ENCODE results near the gene GP1BB. TPM values are rescaled to one million over a fixed set of nuclear protein-coding genes. Genes with fewer than 3 reads are reported as not detected.

GP1BB gene
- polyA plus RNA-seq, 1 of the 3 experiments (the other 2 are of a cell fraction), result 1.5 TPM

- Histone ChIP-seq H3K4me2 (no peak overlapping the region), H3K4me3 (ENCODE audit: low read depth in 2 of 2, low read length in 1 of 2) (no peak overlapping the region), H3K4me1 (ENCODE audit: control insufficient read depth in 1 of 2, insufficient read depth in 2 of 2, low read depth in 1 of 2, low read length in 1 of 2) (peaks cover 0 to 13% of the 10 kb centered on the region in 2 experiments; a peak in 1 of 4 replicates), H3K36me3 (replicated peaks in 1 of 2; ENCODE audit: control insufficient read depth in 1 of 2, insufficient read depth in 2 of 2, low read length in 1 of 2) (no peaks in the 10 kb centered on the region), H3K9ac (no peak overlapping the region), H2AFZ (ENCODE audit: low read depth) (no peak overlapping the region), H4K20me1 (ENCODE audit: insufficient read depth) (no peaks in the 10 kb centered on the region), H3K79me2 (ENCODE audit: insufficient read depth) (no peaks in the 10 kb centered on the region), H3F3A (replicated peaks; ENCODE audit: insufficient read depth) (no peaks in the 10 kb centered on the region), H3K9me3 (no peaks in the 10 kb centered on the region), H3K27ac (ENCODE audit: low read depth in 2 of 2, low read length in 1 of 2) (no peak overlapping the region), H3K27me3 (ENCODE audit: insufficient read depth) (no peaks in the 10 kb centered on the region), H3K9me2 (no peaks in the 10 kb centered on the region)
- 76% methylated on average over 17 of the region's 21 CpGs for WGBS (ENCODE audit: low lambda C conversion rate)
- TF ChIP-seq NFIC (IDR thresholded peaks at IDR 0.05; ENCODE audit: borderline replicate concordance) (no peak), SMC3 (IDR thresholded peaks at IDR 0.05; ENCODE audit: low read depth, low read length) (no peak), FOXM1 (IDR thresholded peaks at IDR 0.05; ENCODE audit: low read depth) (no peak), USF1 (IDR thresholded peaks at IDR 0.05; ENCODE audit: borderline replicate concordance, low read depth) (no peak), RAD21 (IDR thresholded peaks at IDR 0.05; ENCODE audit: low read length) (no peak), SIN3A (IDR thresholded peaks at IDR 0.05; ENCODE audit: borderline replicate concordance, low read depth, low read length) (no peak), EZH2phosphoT487 (IDR thresholded peaks at IDR 0.05; ENCODE audit: borderline replicate concordance, low read depth) (no peak), CHD2 (IDR thresholded peaks at IDR 0.05; ENCODE audit: low read length, partially characterized antibody) (no peak), FOXJ3 (CRISPR knock-in tag; IDR thresholded peaks at IDR 0.05) (no peak), GATA2 (CRISPR knock-in tag; IDR thresholded peaks at IDR 0.05) (no peak)
- TF ChIP-seq, protein P1, sequence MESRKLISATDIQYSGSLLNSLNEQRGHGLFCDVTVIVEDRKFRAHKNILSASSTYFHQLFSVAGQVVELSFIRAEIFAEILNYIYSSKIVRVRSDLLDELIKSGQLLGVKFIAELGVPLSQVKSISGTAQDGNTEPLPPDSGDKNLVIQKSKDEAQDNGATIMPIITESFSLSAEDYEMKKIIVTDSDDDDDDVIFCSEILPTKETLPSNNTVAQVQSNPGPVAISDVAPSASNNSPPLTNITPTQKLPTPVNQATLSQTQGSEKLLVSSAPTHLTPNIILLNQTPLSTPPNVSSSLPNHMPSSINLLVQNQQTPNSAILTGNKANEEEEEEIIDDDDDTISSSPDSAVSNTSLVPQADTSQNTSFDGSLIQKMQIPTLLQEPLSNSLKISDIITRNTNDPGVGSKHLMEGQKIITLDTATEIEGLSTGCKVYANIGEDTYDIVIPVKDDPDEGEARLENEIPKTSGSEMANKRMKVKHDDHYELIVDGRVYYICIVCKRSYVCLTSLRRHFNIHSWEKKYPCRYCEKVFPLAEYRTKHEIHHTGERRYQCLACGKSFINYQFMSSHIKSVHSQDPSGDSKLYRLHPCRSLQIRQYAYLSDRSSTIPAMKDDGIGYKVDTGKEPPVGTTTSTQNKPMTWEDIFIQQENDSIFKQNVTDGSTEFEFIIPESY (IDR thresholded peaks at IDR 0.05; ENCODE audit: borderline replicate concordance, low read depth), result no peak
- ChIA-PET POLR2A (no interaction called here), CTCF (interaction anchor here (1.0 to 5.1 kb wide), 5 partner anchors 11 to 171 kb away, joined by 3 to 49 read pairs (median 4); no protein-coding TSS in a partner anchor)
- no peak for DNase-seq
These were observed 19.1 kb downstream of the GP1BB start for GRCh38 chr22:19742160-19743066.

DNA sequence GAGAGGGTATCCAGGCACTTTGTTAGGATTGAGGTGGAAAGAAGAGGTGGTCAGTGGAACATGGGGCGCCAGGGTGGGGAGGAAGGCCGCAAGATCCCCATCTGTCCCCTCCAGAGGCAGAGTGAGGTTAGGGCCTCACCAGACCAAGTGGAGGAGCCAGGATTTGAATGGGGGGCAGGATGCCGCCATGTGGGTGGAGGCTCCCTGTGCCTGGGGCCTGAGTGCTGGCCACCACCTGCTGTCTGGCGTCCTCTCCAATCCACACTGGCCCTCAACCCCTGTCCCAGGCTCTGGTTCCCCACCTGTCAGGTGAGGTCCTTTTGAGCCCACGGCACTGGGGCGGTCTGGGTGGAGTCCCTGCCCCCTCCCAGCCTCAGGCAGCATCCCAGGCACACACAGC lies 19.7 kb downstream of the GP1BB start:
- no peak overlapping the region for H2AFZ ChIP-seq (ENCODE audit: low read depth)
- no peaks in the 10 kb centered on the region for H3K79me2 ChIP-seq (ENCODE audit: insufficient read depth)
- WGBS (ENCODE audit: low lambda C conversion rate), result 90% methylated on average over 6 of the region's 6 CpGs
- CTCF ChIA-PET, result interaction anchor here (1.0 to 5.1 kb wide), 5 partner anchors 12 to 171 kb away, joined by 3 to 49 read pairs (median 4); no protein-coding TSS in a partner anchor
- DNase-seq, result no peak
- no peak overlapping the region for H3K27ac ChIP-seq (ENCODE audit: low read depth in 2 of 2, low read length in 1 of 2)
- H3F3A ChIP-seq (replicated peaks; ENCODE audit: insufficient read depth), result no peaks in the 10 kb centered on the region
- H3K4me3 ChIP-seq (ENCODE audit: low read depth in 2 of 2, low read length in 1 of 2), result no peak overlapping the region
- TF ChIP-seq, protein P1 (IDR thresholded peaks at IDR 0.05; ENCODE audit: borderline replicate concordance, low read depth), result no peak
- no peak for TF ChIP-seq FOSL2 (IDR thresholded peaks at IDR 0.05; ENCODE audit: borderline replicate concordance, low read depth)
- TF ChIP-seq USF2 (IDR thresholded peaks at IDR 0.05; ENCODE audit: borderline replicate concordance, low read depth, low read length), result no peak
- TF ChIP-seq JUND (IDR thresholded peaks at IDR 0.05), result no peak
- no peak for TF ChIP-seq RCOR1 (IDR thresholded peaks at IDR 0.05; ENCODE audit: low read length)
- no peak for TF ChIP-seq SMC3 (IDR thresholded peaks at IDR 0.05; ENCODE audit: low read depth, low read length)
- no peak for TF ChIP-seq CHD2 (IDR thresholded peaks at IDR 0.05; ENCODE audit: low read length, partially characterized antibody)
- no peak for TF ChIP-seq TAF1 (IDR thresholded peaks at IDR 0.05; ENCODE audit: borderline replicate concordance, low read depth, low read length)
- TF ChIP-seq RXRA (IDR thresholded peaks at IDR 0.05; ENCODE audit: borderline replicate concordance, low read depth), result no peak
- TF ChIP-seq FOXM1 (IDR thresholded peaks at IDR 0.05; ENCODE audit: low read depth), result no peak
- TF ChIP-seq RFX5 (IDR thresholded peaks at IDR 0.05; ENCODE audit: low read length), result no peak
- H3K9me3 ChIP-seq, result no peaks in the 10 kb centered on the region
- H3K4me1 ChIP-seq (ENCODE audit: control insufficient read depth in 1 of 2, insufficient read depth in 2 of 2, low read depth in 1 of 2, low read length in 1 of 2), result peaks cover 0 to 10% of the 10 kb centered on the region in 2 experiments; a peak in 1 of 4 replicates
- H3K27me3 ChIP-seq (ENCODE audit: insufficient read depth), result no peaks in the 10 kb centered on the region
- no peaks in the 10 kb centered on the region for H3K36me3 ChIP-seq (replicated peaks in 1 of 2; ENCODE audit: control insufficient read depth in 1 of 2, insufficient read depth in 2 of 2, low read length in 1 of 2)
- no peaks in the 10 kb centered on the region for H4K20me1 ChIP-seq (ENCODE audit: insufficient read depth)
- POLR2A ChIA-PET, result no interaction called here
- no peak overlapping the region for H3K4me2 ChIP-seq
- H3K9me2 ChIP-seq, result no peaks in the 10 kb centered on the region
- H3K9ac ChIP-seq, result no peak overlapping the region

All from SK-N-SH (cell line).